A549 (cell line): ENCODE results near the gene ZFAND6.
A peak's percentile ranks its signal among the peaks of the same experiment; 100 is the strongest.

Source experiments
- CTCF ChIP-seq: fragments of >200 bp; sonication (Bioruptor Twin); formaldehyde crosslinking; IDR thresholded peaks from 3 replicates; pipeline ENCODE4 v1.5.1; 2016
- ESRRA ChIP-seq: fragments of 150-350 bp; IDR thresholded peaks from 2 replicates; pipeline ENCODE4 v1.6.1; 2014; ENCODE audit warnings: mild to moderate bottlenecking, low read length, borderline replicate concordance
- HDAC2 ChIP-seq: fragments of 200-600 bp; sonication (generic); IDR thresholded peaks from 2 replicates; pipeline ENCODE4 v1.6.1; 2016
- NFE2L2 ChIP-seq: fragments of 150-350 bp; conservative IDR thresholded peaks from 2 replicates; pipeline ENCODE4 v1.6.1; 2014; ENCODE audit warnings: low read length
- RAD21 ChIP-seq, 2 experiments: fragments of >200 bp in 1 of 2; sonication (Bioruptor Twin) in 1 of 2; formaldehyde crosslinking in 1 of 2; IDR thresholded peaks in 1 of 2; conservative IDR thresholded peaks in 1 of 2; 2 replicates in 1 of 2; 3 replicates in 1 of 2; pipeline ENCODE4 v1.6.1; 2012 to 2018; ENCODE audit warnings: inconsistent platforms in 1 of 2

GRCh38 chr15:80060356-80061006, 1.0 kb downstream of the ZFAND6 start:
- TF ChIP-seq CTCF (peak; percentile 37), HDAC2 (no peak), RAD21 (conservative IDR thresholded peaks at IDR 0.05 in 1 of 2, IDR thresholded peaks at IDR 0.05 in 1 of 2) (peak; percentile 39 to 57; a peak in 4 of 5 replicates), NFE2L2 (no peak), ESRRA (no peak)
